H1 (cell line): ENCODE measurements around the gene EMC10. TPM values are rescaled to one million over a fixed set of nuclear protein-coding genes. Genes with fewer than 3 reads are reported as not detected.

Source experiments
- CTCF ChIA-PET: fragments of 300-600 bp; sonication (Branson Sonifier 250); formaldehyde crosslinking; loops from one replicate; lab custom pipeline; 2021; ENCODE audit not compliant: partially characterized antibody; lab: Charles Lee
- POLR2A ChIA-PET: fragments of 300-600 bp; sonication (Branson Sonifier 250); formaldehyde crosslinking; loops from one replicate; lab custom pipeline; 2021; ENCODE audit warnings: inconsistent platforms; ENCODE audit not compliant: partially characterized antibody; lab: Charles Lee
- DNase-seq, 2 experiments: peaks; one replicate each; pipeline versions ENCODE4 v3.0.0 to v3.0.0-alpha.2; 2010 to 2022; ENCODE audit warnings: low spot score in 2 of 2, low read depth in 1 of 2, mixed read lengths in 1 of 2
- FAIRE-seq: peaks from 2 replicates; lab custom pipeline; 2011; peaks lifted over from hg19 to GRCh38; lab: Jason Lieb, UNC
- H2AFZ ChIP-seq: 2 replicates; pipeline ENCODE4 v1.8.1; 2012; ENCODE audit warnings: low read length, inconsistent platforms
- H2AK5ac ChIP-seq: 2 replicates; pipeline ENCODE4 v1.6.1; 2013; ENCODE audit warnings: low read depth, low read length
- H2BK120ac ChIP-seq: replicated peaks from 2 replicates; pipeline ENCODE3; 2013; ENCODE audit warnings: low read depth, low read length, inconsistent platforms
- H2BK12ac ChIP-seq: 2 replicates; pipeline ENCODE4 v1.6.1; 2013; ENCODE audit warnings: low read depth, low read length
- H2BK15ac ChIP-seq: 2 replicates; pipeline ENCODE4 v1.6.1; 2013; ENCODE audit warnings: low read length
- H2BK20ac ChIP-seq: 2 replicates; pipeline ENCODE4 v1.6.1; 2013; ENCODE audit warnings: low read length
- H2BK5ac ChIP-seq: 2 replicates; pipeline ENCODE4 v1.6.1; 2013; ENCODE audit warnings: low read depth, low read length
- H3K14ac ChIP-seq: 2 replicates; pipeline ENCODE4 v1.6.1; 2013; ENCODE audit warnings: inconsistent platforms; ENCODE audit not compliant: insufficient read length
- H3K18ac ChIP-seq: 2 replicates; pipeline ENCODE4 v1.6.1; 2013; ENCODE audit warnings: low read length; ENCODE audit errors: extremely low read depth
- H3K23ac ChIP-seq: 2 replicates; pipeline ENCODE4 v1.6.1; 2013; ENCODE audit warnings: inconsistent platforms; ENCODE audit not compliant: insufficient read length
- H3K23me2 ChIP-seq: 2 replicates; pipeline ENCODE4 v1.6.1; 2013; ENCODE audit warnings: low read depth, low read length
- H3K27ac ChIP-seq: 2 replicates; pipeline ENCODE4 v1.6.1; 2011; ENCODE audit warnings: low read depth, low read length, inconsistent platforms
- H3K27me3 ChIP-seq, 4 experiments: replicated peaks in 1 of 4; 1 replicate in 1 of 4; 2 replicates in 3 of 4; pipeline versions ENCODE4 v1.6.1 to v1.8.1; 2011 to 2013; ENCODE audit warnings: low read length in 3 of 4, mild to moderate bottlenecking in 3 of 4, inconsistent platforms in 2 of 4, mixed read lengths in 2 of 4, moderate library complexity in 1 of 4; ENCODE audit not compliant: control insufficient read depth in 3 of 4, insufficient read depth in 3 of 4; ENCODE audit errors: extremely low read depth in 1 of 4
- H3K36me3 ChIP-seq, 4 experiments: 2 replicates each; pipeline versions ENCODE4 v1.6.1 to v1.8.1; 2011 to 2013; ENCODE audit warnings: mild to moderate bottlenecking in 4 of 4, low read length in 3 of 4, moderate library complexity in 2 of 4, control low read depth in 1 of 4, inconsistent platforms in 1 of 4; ENCODE audit not compliant: insufficient read depth in 4 of 4, control insufficient read depth in 2 of 4
- H3K4ac ChIP-seq: replicated peaks from 2 replicates; pipeline ENCODE3; 2013; ENCODE audit warnings: low read length, low read depth, mixed read lengths, inconsistent platforms; ENCODE audit not compliant: insufficient read length
- H3K4me1 ChIP-seq, 4 experiments: replicated peaks in 1 of 4; 1 replicate in 1 of 4; 2 replicates in 3 of 4; pipeline versions ENCODE4 v1.6.1 to v1.8.1; 2011 to 2013; ENCODE audit warnings: low read length in 3 of 4, inconsistent platforms in 2 of 4, mixed read lengths in 1 of 4; ENCODE audit not compliant: insufficient read depth in 4 of 4, control insufficient read depth in 3 of 4
- H3K4me2 ChIP-seq, 2 experiments: 2 replicates each; pipeline versions ENCODE4 v1.6.1 to v1.8.1; 2011 to 2013; ENCODE audit warnings: low read depth in 2 of 2, low read length in 2 of 2, control low read depth in 1 of 2, inconsistent platforms in 1 of 2, mild to moderate bottlenecking in 1 of 2; ENCODE audit not compliant: insufficient read depth in 1 of 2
- H3K4me3 ChIP-seq, 4 experiments: fragments of 200-600, 300-600 bp in 1 of 4; sonication (generic), shearing (Covaris generic), sonication (Bioruptor Twin) in 1 of 4; 2 replicates each; pipeline versions ENCODE4 v1.5.1 to v1.8.1; 2011 to 2016; ENCODE audit warnings: low read length in 4 of 4, low read depth in 3 of 4, control low read depth in 2 of 4, inconsistent platforms in 2 of 4, mild to moderate bottlenecking in 2 of 4, mixed read lengths in 1 of 4, moderate library complexity in 1 of 4; ENCODE audit not compliant: insufficient read depth in 2 of 4; ENCODE audit errors: extremely low read depth in 1 of 4
- H3K56ac ChIP-seq: replicated peaks from 2 replicates; pipeline ENCODE3; 2013; ENCODE audit warnings: low read depth, mild to moderate bottlenecking, mixed read lengths, low read length, inconsistent platforms; ENCODE audit not compliant: insufficient read length
- H3K79me1 ChIP-seq: 2 replicates; pipeline ENCODE4 v1.6.1; 2013; ENCODE audit warnings: low read depth, low read length, control low read depth
- H3K79me2 ChIP-seq, 2 experiments: 2 replicates each; pipeline versions ENCODE4 v1.6.1 to v1.8.1; 2012 to 2013; ENCODE audit warnings: low read length in 2 of 2, mild to moderate bottlenecking in 2 of 2, inconsistent platforms in 1 of 2; ENCODE audit not compliant: insufficient read depth in 2 of 2, control insufficient read depth in 1 of 2
- H3K9ac ChIP-seq, 4 experiments: replicated peaks in 1 of 4; 1 replicate in 1 of 4; 2 replicates in 3 of 4; pipeline versions ENCODE4 v1.6.1 to v1.8.1; 2011 to 2013; ENCODE audit warnings: low read depth in 3 of 4, low read length in 3 of 4, control low read depth in 2 of 4, mild to moderate bottlenecking in 2 of 4, moderate library complexity in 2 of 4, inconsistent platforms in 1 of 4; ENCODE audit errors: extremely low read depth in 1 of 4
- H3K9me3 ChIP-seq, 2 experiments: 2 replicates each; pipeline versions ENCODE4 v1.6.1 to v1.8.1; 2012 to 2013; ENCODE audit warnings: mild to moderate bottlenecking in 2 of 2, moderate library complexity in 2 of 2, control low read depth in 1 of 2, inconsistent platforms in 1 of 2, low read depth in 1 of 2, low read length in 1 of 2, mixed read lengths in 1 of 2; ENCODE audit not compliant: insufficient read depth in 2 of 2
- H4K20me1 ChIP-seq, 2 experiments: replicated peaks in 1 of 2; 2 replicates each; pipeline versions ENCODE3 to v1.8.1; 2011 to 2013; ENCODE audit warnings: inconsistent platforms in 2 of 2, low read length in 2 of 2, mild to moderate bottlenecking in 1 of 2; ENCODE audit not compliant: insufficient read depth in 2 of 2, control insufficient read depth in 1 of 2
- H4K5ac ChIP-seq: 2 replicates; pipeline ENCODE4 v1.6.1; 2013; ENCODE audit warnings: low read length, low read depth, mixed read lengths, inconsistent platforms; ENCODE audit not compliant: insufficient read length
- H4K8ac ChIP-seq: 2 replicates; pipeline ENCODE4 v1.8.0; 2013; ENCODE audit warnings: mild to moderate bottlenecking, moderate library complexity, low read length, inconsistent platforms; ENCODE audit not compliant: insufficient read depth; ENCODE audit errors: extremely low read depth
- H4K91ac ChIP-seq: replicated peaks from 2 replicates; pipeline ENCODE3; 2013; ENCODE audit warnings: low read length, mixed read lengths, inconsistent platforms; ENCODE audit not compliant: insufficient read length
- ATF3 ChIP-seq: IDR thresholded peaks from 2 replicates; pipeline ENCODE4 v1.6.1; 2011; ENCODE audit warnings: low read depth, mild to moderate bottlenecking, low read length; ENCODE audit not compliant: insufficient read depth
- CEBPB ChIP-seq: IDR thresholded peaks from 2 replicates; pipeline ENCODE4 v1.6.1; 2012; ENCODE audit warnings: low read depth, low read length
- CTCF ChIP-seq, 3 experiments: IDR thresholded peaks; 1 replicate in 2 of 3; 2 replicates in 1 of 3; pipeline versions ENCODE4 v1.5.1 to v1.6.1; 2011; ENCODE audit warnings: low read length in 3 of 3, mild to moderate bottlenecking in 3 of 3, inconsistent platforms in 2 of 3, low read depth in 1 of 3, moderate library complexity in 1 of 3; ENCODE audit not compliant: insufficient read depth in 1 of 3; ENCODE audit errors: control extremely low read depth in 1 of 3
- HDAC6 ChIP-seq: IDR thresholded peaks from one replicate; pipeline ENCODE4 v1.7.1; 2012; ENCODE audit warnings: low read depth, mild to moderate bottlenecking, inconsistent platforms, low read length, moderate library complexity
- JUND ChIP-seq: IDR thresholded peaks from 2 replicates; pipeline ENCODE4 v1.6.1; 2011; ENCODE audit warnings: mild to moderate bottlenecking, improper control_type of control experiment, low read length
- MAX ChIP-seq: IDR thresholded peaks from 2 replicates; pipeline ENCODE4 v1.6.1; 2012; ENCODE audit warnings: inconsistent platforms
- RAD21 ChIP-seq, 2 experiments: IDR thresholded peaks in 1 of 2; conservative IDR thresholded peaks in 1 of 2; 2 replicates each; pipeline ENCODE4 v1.6.1; 2011; ENCODE audit warnings: low read depth in 2 of 2, low read length in 2 of 2, improper control_type of control experiment in 1 of 2, inconsistent platforms in 1 of 2, mild to moderate bottlenecking in 1 of 2, moderate library complexity in 1 of 2
- SAP30 ChIP-seq: fragments of 300-600 bp; sonication (generic); IDR thresholded peaks from 2 replicates; pipeline ENCODE4 v1.7.1; 2012; ENCODE audit warnings: low read length, moderate library complexity, mild to moderate bottlenecking, inconsistent platforms; ENCODE audit not compliant: insufficient read depth, insufficient replicate concordance
- SUZ12 ChIP-seq: fragments of 200-600 bp; sonication (generic); IDR thresholded peaks from 2 replicates; pipeline ENCODE4 v1.6.1; 2012; ENCODE audit warnings: mild to moderate bottlenecking, inconsistent platforms, low read length, moderate library complexity, mixed read lengths
- TEAD4 ChIP-seq: IDR thresholded peaks from 2 replicates; pipeline ENCODE4 v1.6.1; 2012; ENCODE audit warnings: low read depth, low read length, inconsistent platforms, mixed read lengths
- YY1 ChIP-seq: IDR thresholded peaks from 2 replicates; pipeline ENCODE4 v1.6.1; 2011; ENCODE audit warnings: low read depth, mild to moderate bottlenecking, low read length
- WGBS, 2 experiments: shearing (Covaris generic) in 1 of 2; methylation state at CpG; one replicate each; pipeline versions ENCODE4 v1.1.6 to v1.1.7; 2013 to 2015; ENCODE audit warnings: low lambda C conversion rate in 2 of 2, mixed read lengths in 2 of 2, inconsistent platforms in 1 of 2, low coverage in 1 of 2, missing lambda C conversion rate in 1 of 2; ENCODE audit not compliant: insufficient replicate concordance in 2 of 2, insufficient coverage in 1 of 2, insufficient read length in 1 of 2; ENCODE audit errors: extremely low coverage in 1 of 2, missing lambda C conversion rate in 1 of 2; 5-methylcytosine and 5-hydroxymethylcytosine counted together
- polyA plus RNA-seq, 7 experiments: library from polyadenylated mRNA; depleted of rRNA in 3 of 7; stranded (reverse) in 5 of 7; unstranded in 2 of 7; fragments of >200 nt in 5 of 7; fragments of 200-250 nt in 2 of 7; gene quantifications; 1 replicate in 5 of 7; 2 replicates in 1 of 7; 4 replicates in 1 of 7; pipeline versions ENCODE4 v1.2.1 to v1.2.3, GENCODE V29; 2011 to 2013; ENCODE audit warnings: missing spikeins in 2 of 7, mixed read lengths in 2 of 7
- total RNA-seq: library from RNA; stranded (reverse); fragmentation: NEBNext Ultra II Directional; extraction: Animal tissue kit (Norgen Biotek cat#: 25700); gene quantifications from 2 replicates; pipeline ENCODE4 v1.2.1, GENCODE V29; 2021

EMC10 gene
- total and polyA plus RNA-seq, 2 of the 8 experiments (the other 6 are each of a cell fraction or from before 2014, with no cell fraction given) = 77.6 to 103 TPM

- no peak overlapping the region for H4K5ac ChIP-seq
- no peak overlapping the region for H3K9ac ChIP-seq
- H2BK15ac ChIP-seq = no peak overlapping the region
- peaks cover 6% of the 10 kb centered on the region; the same call in 1 of the 2 replicates for H3K23me2 ChIP-seq
- H3K4ac ChIP-seq = no peak overlapping the region
- no peak overlapping the region for H2BK12ac ChIP-seq
- no peak overlapping the region for H3K56ac ChIP-seq
- H3K9me3 ChIP-seq = no peaks in the 10 kb centered on the region
- H2BK5ac ChIP-seq = 0 out of 2 replicates have a peak overlapping the region, but pooled peaks have one; percentile 47
- H2BK120ac ChIP-seq = no peak overlapping the region
- no peak overlapping the region for H2AFZ ChIP-seq
- no peak overlapping the region for H3K4me2 ChIP-seq
- peaks cover 0 to 7% (median 0%) of the 10 kb centered on the region in 4 experiments; a peak in 1 of 7 replicates for H3K4me1 ChIP-seq
- peaks cover 0 to 3% of the 10 kb centered on the region in 2 experiments for H4K20me1 ChIP-seq
- no peak overlapping the region for H3K14ac ChIP-seq
- WGBS, 2 experiments = 72 to 100% methylated on average over 2 to 6 of the region's 13 CpGs
- POLR2A ChIA-PET = no interaction called here
- H3K27ac ChIP-seq = no peak overlapping the region
- FAIRE-seq = no peak
- H3K27me3 ChIP-seq = no peaks in the 10 kb centered on the region; a peak in 2 of 7 replicates
- H3K79me2 ChIP-seq = no peaks in the 10 kb centered on the region
- CTCF ChIA-PET = interaction anchor here (0.6 to 4.0 kb wide), 4 partner anchors 12 to 95 kb away, joined by 4 to 16 read pairs (median 4); no protein-coding TSS in a partner anchor
- H3K79me1 ChIP-seq = no peaks in the 10 kb centered on the region
- no peak overlapping the region for H4K8ac ChIP-seq
- no peak overlapping the region for H4K91ac ChIP-seq
- no peak overlapping the region for H3K23ac ChIP-seq
- H3K4me3 ChIP-seq = no peak overlapping the region
- H3K36me3 ChIP-seq = no peaks in the 10 kb centered on the region
- no peak overlapping the region for H2AK5ac ChIP-seq
- H3K18ac ChIP-seq = no peak overlapping the region
- DNase-seq = no peak
- H2BK20ac ChIP-seq = no peak overlapping the region
- TF ChIP-seq TEAD4 (no peak), YY1 (no peak), HDAC6 (no peak), MAX (no peak), RAD21 (IDR thresholded peaks at IDR 0.05 in 1 of 2, conservative IDR thresholded peaks at IDR 0.05 in 1 of 2; ENCODE audit: low read depth in 2 of 2, low read length in 2 of 2) (no peak), CEBPB (no peak), JUND (no peak), ATF3 (no peak), SAP30 (no peak), CTCF (IDR thresholded peaks at IDR 0.05; ENCODE audit: control extremely low read depth in 1 of 3, insufficient read depth in 1 of 3, low read depth in 1 of 3, low read length in 3 of 3) (no peak), SUZ12 (no peak)
These were observed 25.1 kb upstream of the EMC10 start for GRCh38 chr19:50451223-50451534.
